HG03103 (cell line): ENCODE data around the gene PRAME.
"Not testable (repeated sequence)": the region's sequence is repeated elsewhere in the genome, so short reads cannot be mapped to it uniquely, and the experiment has no call there.

Experiments used
- ATAC-seq: cut with Tn5 transposase; IDR thresholded peaks from one replicate; pipeline ENCODE4 v1.9.1; 2021; ENCODE audit warnings: low read depth; ENCODE audit not compliant: unreplicated experiment

Gene PRAME

GRCh38 chr22:22558972-22559603 lies at the start of gene PRAME:
TSS of gene PRAME (minus strand) at chr22:22559265. CDS start at chr22:22556832, 2,433 bp downstream.
- no peak for ATAC-seq

GRCh38 chr22:22608022-22608421 lies 49.0 kb upstream of the PRAME start:
- ATAC-seq, result not testable (repeated sequence)

GRCh38 chr22:22605074-22605404 lies 46.0 kb upstream of the PRAME start:
- no peak for ATAC-seq

- ATAC-seq, result no peak
Measured at GRCh38 chr22:22604326-22605073, 45.4 kb upstream of the PRAME start.

GRCh38 chr22:22603470-22603947 lies 44.4 kb upstream of the PRAME start:
- ATAC-seq, result no peak

GRCh38 chr22:22600531-22601261 lies 41.6 kb upstream of the PRAME start:
- ATAC-seq, result no peak

- no peak for ATAC-seq
Measured at GRCh38 chr22:22599248-22599647, 40.2 kb upstream of the PRAME start.

GRCh38 chr22:22598144-22598543 lies 39.1 kb upstream of the PRAME start:
- ATAC-seq, result no peak

GRCh38 chr22:22595001-22595835 lies 36.2 kb upstream of the PRAME start:
- ATAC-seq, result no peak

GRCh38 chr22:22593964-22594656 lies 35.0 kb upstream of the PRAME start:
- no peak for ATAC-seq

- ATAC-seq, result no peak
Measured at GRCh38 chr22:22593250-22593649, 34.2 kb upstream of the PRAME start.

GRCh38 chr22:22591348-22592299 lies 32.6 kb upstream of the PRAME start:
- no peak for ATAC-seq

- ATAC-seq, result no peak
Measured at GRCh38 chr22:22590136-22590891, 31.2 kb upstream of the PRAME start.

GRCh38 chr22:22588485-22589164 lies 29.6 kb upstream of the PRAME start:
- no peak for ATAC-seq

- ATAC-seq, result no peak
Measured at GRCh38 chr22:22587577-22588188, 28.6 kb upstream of the PRAME start.

- ATAC-seq, result no peak
Measured at GRCh38 chr22:22584722-22585121, 25.7 kb upstream of the PRAME start.

GRCh38 chr22:22583030-22583429 lies 24.0 kb upstream of the PRAME start:
- ATAC-seq, result no peak
